Activated CD4-positive, alpha-beta memory T cell treated with anti-CD3 and anti-CD28 coated beads, Interleukin-2, amount 10 ng/mL, durations not matched to agents 7 days and 5 days (primary cell): ENCODE results near the gene KIF3B. TPM values are rescaled to one million over a fixed set of nuclear protein-coding genes. Genes with fewer than 3 reads are reported as not detected.
"Not testable (repeated sequence)": the region's sequence is repeated elsewhere in the genome, so short reads cannot be mapped to it uniquely, and the experiment has no call there.

Source experiments
- CTCF ChIA-PET: fragments of 350-600 bp; sonication (Branson Sonifier 250); formaldehyde crosslinking; loops from one replicate; lab custom pipeline; 2021; ENCODE audit warnings: antibody characterized with exemption, inconsistent platforms; lab: Charles Lee
- POLR2A ChIA-PET: fragments of 350-600 bp; sonication (Branson Sonifier 250); formaldehyde crosslinking; loops from one replicate; lab custom pipeline; 2021; ENCODE audit warnings: antibody characterized with exemption; lab: Charles Lee
- DNase-seq: peaks from one replicate; pipeline ENCODE4 v3.0.0-alpha.2; 2020
- H3K27ac Mint-ChIP-seq: one replicate; pipeline ENCODE4 v1.8.0; 2021; ENCODE audit warnings: mild to moderate bottlenecking, mixed read lengths
- H3K27me3 Mint-ChIP-seq: one replicate; pipeline ENCODE4 v1.8.0; 2021; ENCODE audit warnings: mixed read lengths
- H3K36me3 Mint-ChIP-seq: one replicate; pipeline ENCODE4 v1.8.0; 2021; ENCODE audit warnings: low read depth, mixed read lengths
- H3K4me1 Mint-ChIP-seq: one replicate; pipeline ENCODE4 v1.8.0; 2021; ENCODE audit warnings: mixed read lengths
- H3K4me3 Mint-ChIP-seq: one replicate; pipeline ENCODE4 v1.8.0; 2021; ENCODE audit warnings: mild to moderate bottlenecking, mixed read lengths
- H3K9me3 Mint-ChIP-seq: one replicate; pipeline ENCODE4 v1.8.0; 2021; ENCODE audit warnings: mixed read lengths
- total RNA-seq, 2 experiments: library from RNA; stranded (reverse); gene quantifications; one replicate each; pipeline ENCODE4 v1.2.3, GENCODE V29; 2021

KIF3B gene
- total RNA-seq, 2 experiments from 2014 or later, result 23.1 to 23.4 TPM

- Mint-ChIP-seq H3K9me3 (no peaks in the 10 kb centered on the region), H3K4me1 (peaks cover 10% of the 10 kb centered on the region), H3K4me3 (no peak overlapping the region), H3K36me3 (peaks cover 67% of the 10 kb centered on the region), H3K27ac (no peak overlapping the region), H3K27me3 (no peaks in the 10 kb centered on the region)
- DNase-seq, result no peak
- POLR2A ChIA-PET, result interaction anchor here (1.8 kb wide), 1 partner anchor 46 kb away, joined by 4 read pairs; no protein-coding TSS in a partner anchor
- CTCF ChIA-PET, result no interaction called here
These were observed 35.4 kb downstream of the KIF3B start for GRCh38 chr20:32312718-32313424.

- POLR2A ChIA-PET, result no interaction called here
- no peak overlapping the region for H3K4me3 Mint-ChIP-seq
- H3K27ac Mint-ChIP-seq, result no peak overlapping the region
- H3K27me3 Mint-ChIP-seq, result no peaks in the 10 kb centered on the region
- H3K36me3 Mint-ChIP-seq, result peaks cover 72% of the 10 kb centered on the region
- H3K4me1 Mint-ChIP-seq, result peaks cover 10% of the 10 kb centered on the region
- H3K9me3 Mint-ChIP-seq, result no peaks in the 10 kb centered on the region
- CTCF ChIA-PET, result no interaction called here
- no peak for DNase-seq
These were observed 37.3 kb downstream of the KIF3B start for GRCh38 chr20:32314768-32315167.

GRCh38 chr20:32315399-32315798 is 37.9 kb downstream of the KIF3B start:
- H3K36me3 Mint-ChIP-seq, result peaks cover 69% of the 10 kb centered on the region
- DNase-seq, result no peak
- H3K27me3 Mint-ChIP-seq, result no peaks in the 10 kb centered on the region
- no peaks in the 10 kb centered on the region for H3K9me3 Mint-ChIP-seq
- peaks cover 11% of the 10 kb centered on the region for H3K4me1 Mint-ChIP-seq
- POLR2A ChIA-PET, result interaction anchor here (1.0 to 1.2 kb wide), 2 partner anchors 84 to 111 kb away, joined by 3 read pairs; no protein-coding TSS in a partner anchor
- CTCF ChIA-PET, result no interaction called here
- no peak overlapping the region for H3K4me3 Mint-ChIP-seq
- H3K27ac Mint-ChIP-seq, result no peak overlapping the region

- Mint-ChIP-seq H3K36me3 (peaks cover 69% of the 10 kb centered on the region), H3K27ac (no peak overlapping the region), H3K9me3 (no peaks in the 10 kb centered on the region), H3K27me3 (no peaks in the 10 kb centered on the region), H3K4me1 (peaks cover 11% of the 10 kb centered on the region), H3K4me3 (no peak overlapping the region)
- ChIA-PET POLR2A (interaction anchor here (1.0 to 1.2 kb wide), 2 partner anchors 84 to 111 kb away, joined by 3 read pairs; no protein-coding TSS in a partner anchor), CTCF (no interaction called here)
- no peak for DNase-seq
These were observed 38.4 kb downstream of the KIF3B start for GRCh38 chr20:32315891-32316290.

- CTCF ChIA-PET, result no interaction called here
- POLR2A ChIA-PET, result interaction anchor here (1.0 to 1.2 kb wide), 2 partner anchors 85 to 112 kb away, joined by 3 read pairs; no protein-coding TSS in a partner anchor
- H3K27ac Mint-ChIP-seq, result no peak overlapping the region
These were observed 39.2 kb downstream of the KIF3B start for GRCh38 chr20:32316667-32317066.

GRCh38 chr20:32319100-32319499 is 41.6 kb downstream of the KIF3B start:
- Mint-ChIP-seq H3K27ac (no peak overlapping the region), H3K4me1 (peaks cover 6% of the 10 kb centered on the region), H3K4me3 (no peak overlapping the region), H3K9me3 (no peaks in the 10 kb centered on the region), H3K36me3 (peaks cover 54% of the 10 kb centered on the region), H3K27me3 (no peaks in the 10 kb centered on the region)
- POLR2A ChIA-PET, result interaction anchor here (1.2 kb wide), 1 partner anchor 40 kb away, joined by 3 read pairs; no protein-coding TSS in a partner anchor
- CTCF ChIA-PET, result no interaction called here
- DNase-seq, result no peak

More at GRCh38 chr20:32316667-32317066, 39.2 kb downstream of the KIF3B start:
- H3K4me1 Mint-ChIP-seq, result peaks cover 13% of the 10 kb centered on the region
- H3K36me3 Mint-ChIP-seq, result peaks cover 72% of the 10 kb centered on the region
- no peak overlapping the region for H3K4me3 Mint-ChIP-seq
- no peaks in the 10 kb centered on the region for H3K9me3 Mint-ChIP-seq
- no peaks in the 10 kb centered on the region for H3K27me3 Mint-ChIP-seq
- no peak for DNase-seq

GRCh38 chr20:32320305-32320704 is 42.9 kb downstream of the KIF3B start:
- DNase-seq, result no peak
- no peaks in the 10 kb centered on the region for H3K27me3 Mint-ChIP-seq
- no peak overlapping the region for H3K27ac Mint-ChIP-seq
- peaks cover 44% of the 10 kb centered on the region for H3K36me3 Mint-ChIP-seq
- ChIA-PET CTCF (interaction anchor here (0.7 kb wide), 1 partner anchor 96 kb away, joined by 3 read pairs; no protein-coding TSS in a partner anchor), POLR2A (interaction anchor here (1.2 kb wide), 1 partner anchor 39 kb away, joined by 3 read pairs; no protein-coding TSS in a partner anchor)
- H3K4me3 Mint-ChIP-seq, result no peak overlapping the region
- H3K4me1 Mint-ChIP-seq, result peaks cover 6% of the 10 kb centered on the region
- no peaks in the 10 kb centered on the region for H3K9me3 Mint-ChIP-seq

GRCh38 chr20:32321390-32321789 is 43.9 kb downstream of the KIF3B start:
- H3K27ac Mint-ChIP-seq, result no peak overlapping the region

GRCh38 chr20:32322260-32322659 is 44.8 kb downstream of the KIF3B start:
- H3K27ac Mint-ChIP-seq, CTCF ChIA-PET, H3K27me3 Mint-ChIP-seq, POLR2A ChIA-PET, H3K9me3 Mint-ChIP-seq, H3K4me3 Mint-ChIP-seq, DNase-seq, H3K4me1 Mint-ChIP-seq: not testable (repeated sequence)
- H3K36me3 Mint-ChIP-seq, result peaks cover 34% of the 10 kb centered on the region

More at GRCh38 chr20:32321390-32321789, 43.9 kb downstream of the KIF3B start:
- Mint-ChIP-seq H3K27me3 (no peaks in the 10 kb centered on the region), H3K4me1 (peaks cover 9% of the 10 kb centered on the region), H3K36me3 (peaks cover 34% of the 10 kb centered on the region), H3K4me3 (no peak overlapping the region), H3K9me3 (no peaks in the 10 kb centered on the region)
- no peak for DNase-seq
- ChIA-PET CTCF (no interaction called here), POLR2A (no interaction called here)

- H3K4me1 Mint-ChIP-seq, DNase-seq, H3K27ac Mint-ChIP-seq, H3K9me3 Mint-ChIP-seq, H3K27me3 Mint-ChIP-seq, H3K4me3 Mint-ChIP-seq: not testable (repeated sequence)
- POLR2A ChIA-PET, result interaction anchor here (0.6 kb wide), 1 partner anchor 33 kb away, joined by 3 read pairs; no protein-coding TSS in a partner anchor
- H3K36me3 Mint-ChIP-seq, result peaks cover 32% of the 10 kb centered on the region
- CTCF ChIA-PET, result interaction anchor here (0.6 kb wide), 1 partner anchor 480 kb away, joined by 3 read pairs; no protein-coding TSS in a partner anchor
These were observed 46.3 kb downstream of the KIF3B start for GRCh38 chr20:32323761-32324160.

GRCh38 chr20:32325706-32326503 is 48.5 kb downstream of the KIF3B start:
- POLR2A ChIA-PET, result no interaction called here

GRCh38 chr20:32326504-32326845 is 49.0 kb downstream of the KIF3B start:
- no peaks in the 10 kb centered on the region for H3K27me3 Mint-ChIP-seq
- POLR2A ChIA-PET, result no interaction called here
- H3K36me3 Mint-ChIP-seq, result peaks cover 37% of the 10 kb centered on the region

More at GRCh38 chr20:32325706-32326503, 48.5 kb downstream of the KIF3B start:
- Mint-ChIP-seq H3K4me3 (no peak overlapping the region), H3K36me3 (peaks cover 36% of the 10 kb centered on the region), H3K9me3 (no peaks in the 10 kb centered on the region), H3K27me3 (no peaks in the 10 kb centered on the region), H3K4me1 (peaks cover 10% of the 10 kb centered on the region), H3K27ac (peak overlapping the region; percentile 8)
- CTCF ChIA-PET, result interaction anchor here (0.6 kb wide), 1 partner anchor 197 kb away, joined by 3 read pairs; no protein-coding TSS in a partner anchor
- no peak for DNase-seq

More at GRCh38 chr20:32326504-32326845, 49.0 kb downstream of the KIF3B start:
- Mint-ChIP-seq H3K27ac (no peak overlapping the region), H3K9me3 (no peaks in the 10 kb centered on the region), H3K4me1 (peaks cover 12% of the 10 kb centered on the region), H3K4me3 (no peak overlapping the region)
- CTCF ChIA-PET, result no interaction called here
- DNase-seq, result no peak
